Fibroblast of pulmonary artery (primary cell): ENCODE results near the gene CYP2F1.

ENCODE experiments used
- DNase-seq: peaks from one replicate; pipeline ENCODE4 v3.0.0-alpha.2; 2010; ENCODE audit warnings: low read depth
- H3K4me3 ChIP-seq: replicated peaks from 2 replicates; pipeline ENCODE4 v1.5.1; 2011; ENCODE audit warnings: low read depth, mild to moderate bottlenecking, control low read depth, low read length, moderate library complexity
- TF ChIP-seq, protein P1 (sequence below): IDR thresholded peaks from 2 replicates; pipeline ENCODE4 v1.5.1; 2011; ENCODE audit warnings: mild to moderate bottlenecking, control low read depth, low read length, inconsistent platforms; ENCODE audit errors: missing control alignments

The CYP2F1 gene

DNA sequence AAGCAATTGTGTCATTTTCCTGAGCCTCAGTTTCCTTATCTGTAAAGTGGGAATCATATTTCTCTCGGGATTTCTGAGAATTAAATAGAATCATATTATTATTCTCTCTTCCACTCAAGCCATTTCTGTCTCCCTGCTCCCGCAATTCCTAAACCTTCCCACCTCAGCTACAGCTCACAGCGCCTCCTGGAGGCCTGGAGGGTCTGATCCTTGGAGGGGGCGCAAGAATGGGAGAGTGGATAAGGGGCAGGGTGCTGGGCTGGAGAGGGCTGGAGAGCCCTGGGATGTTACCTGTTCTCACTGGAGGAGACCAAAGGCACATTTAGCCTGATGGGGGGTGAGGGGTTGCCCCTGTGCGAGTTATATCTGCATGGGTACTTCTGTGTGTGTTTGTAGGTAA is 47.7 kb downstream of the CYP2F1 start:
- TF ChIP-seq, protein P1, sequence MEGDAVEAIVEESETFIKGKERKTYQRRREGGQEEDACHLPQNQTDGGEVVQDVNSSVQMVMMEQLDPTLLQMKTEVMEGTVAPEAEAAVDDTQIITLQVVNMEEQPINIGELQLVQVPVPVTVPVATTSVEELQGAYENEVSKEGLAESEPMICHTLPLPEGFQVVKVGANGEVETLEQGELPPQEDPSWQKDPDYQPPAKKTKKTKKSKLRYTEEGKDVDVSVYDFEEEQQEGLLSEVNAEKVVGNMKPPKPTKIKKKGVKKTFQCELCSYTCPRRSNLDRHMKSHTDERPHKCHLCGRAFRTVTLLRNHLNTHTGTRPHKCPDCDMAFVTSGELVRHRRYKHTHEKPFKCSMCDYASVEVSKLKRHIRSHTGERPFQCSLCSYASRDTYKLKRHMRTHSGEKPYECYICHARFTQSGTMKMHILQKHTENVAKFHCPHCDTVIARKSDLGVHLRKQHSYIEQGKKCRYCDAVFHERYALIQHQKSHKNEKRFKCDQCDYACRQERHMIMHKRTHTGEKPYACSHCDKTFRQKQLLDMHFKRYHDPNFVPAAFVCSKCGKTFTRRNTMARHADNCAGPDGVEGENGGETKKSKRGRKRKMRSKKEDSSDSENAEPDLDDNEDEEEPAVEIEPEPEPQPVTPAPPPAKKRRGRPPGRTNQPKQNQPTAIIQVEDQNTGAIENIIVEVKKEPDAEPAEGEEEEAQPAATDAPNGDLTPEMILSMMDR = peak; percentile 4
- no peak for DNase-seq
- H3K4me3 ChIP-seq = no peak overlapping the region

DNA sequence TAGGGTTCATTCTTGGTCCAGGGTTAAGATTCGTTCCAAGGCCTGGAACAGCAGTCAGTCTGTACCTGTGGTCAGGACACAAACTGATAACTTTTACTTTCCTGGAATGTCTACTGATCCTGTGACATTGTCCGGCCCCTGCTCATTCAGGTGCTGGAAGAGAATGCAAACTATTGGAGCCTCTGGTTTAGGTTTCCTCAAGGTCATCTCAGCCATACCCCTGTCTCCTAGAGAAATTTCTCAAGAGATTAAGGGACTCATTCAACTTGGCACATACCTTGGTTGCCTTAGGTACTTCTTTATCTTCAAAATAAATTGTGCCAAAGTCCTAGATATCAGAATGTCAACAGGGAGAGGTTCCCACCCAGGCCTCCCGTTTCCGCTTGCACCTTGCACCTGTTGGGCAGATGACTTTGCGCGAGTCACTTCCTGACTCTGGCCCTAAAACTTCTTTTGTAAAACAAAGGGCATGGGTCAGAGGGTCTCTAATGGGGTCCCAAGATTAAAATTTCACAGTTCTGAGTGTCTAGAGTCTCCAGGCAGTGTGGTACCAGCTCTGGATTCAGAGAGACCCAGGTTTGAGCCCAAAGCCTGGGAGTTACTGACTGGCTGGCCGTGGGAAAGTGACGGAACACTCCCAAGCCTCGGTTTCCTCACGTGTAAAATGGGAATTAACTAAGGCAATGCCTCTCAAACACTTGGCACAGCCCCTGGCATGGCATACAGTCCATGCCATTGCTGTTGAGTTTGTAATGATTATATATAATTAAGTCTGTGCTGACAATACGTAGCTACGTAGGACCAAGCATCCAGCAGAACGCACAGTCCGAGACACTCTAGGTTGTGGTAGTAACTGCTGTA is 52.9 kb downstream of the CYP2F1 start:
- TF ChIP-seq, protein P1 = no peak
- no peak for DNase-seq

DNA sequence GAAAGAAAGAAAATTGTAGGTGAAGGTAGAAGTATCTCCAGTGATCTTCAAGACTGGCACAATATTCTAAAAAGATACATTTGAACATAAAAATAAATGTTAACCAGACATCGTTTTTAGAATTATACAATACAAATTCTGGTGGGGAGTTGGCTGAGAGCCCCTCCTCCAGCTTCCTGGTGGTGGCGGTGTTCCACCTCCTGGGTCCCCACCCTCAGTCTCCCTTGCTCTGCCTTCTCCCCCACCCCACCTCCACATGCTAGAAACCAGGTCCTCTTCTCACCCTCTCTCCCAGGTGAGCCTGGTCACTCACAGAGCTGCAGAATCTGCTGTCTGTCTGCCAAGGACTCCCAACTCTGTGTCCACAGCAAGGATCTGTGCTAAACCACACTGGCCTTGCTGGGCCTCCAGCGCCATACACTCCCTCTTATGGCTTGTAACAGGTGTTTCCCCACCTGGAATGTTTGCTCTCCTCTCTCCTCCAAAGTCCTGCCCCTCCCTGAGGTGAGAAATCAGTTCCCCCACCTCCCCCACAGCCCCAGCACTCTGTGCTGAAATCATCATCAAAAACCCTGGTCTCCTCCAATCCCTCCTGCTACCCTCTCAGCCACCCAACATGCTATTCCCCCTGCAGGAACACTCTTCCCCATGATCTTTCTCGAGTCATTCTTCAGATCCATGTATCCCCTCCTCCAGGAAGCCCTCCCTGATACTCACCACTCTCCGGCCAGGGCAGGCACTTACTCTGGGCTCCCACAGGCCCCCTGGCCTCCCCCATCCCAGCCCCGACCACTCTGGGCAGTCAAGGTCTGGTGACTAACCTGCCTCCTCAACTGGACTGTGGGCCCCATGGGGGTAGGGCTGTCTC is 58.3 kb downstream of the CYP2F1 start:
- no peak overlapping the region for H3K4me3 ChIP-seq
- TF ChIP-seq, protein P1 = no peak
- DNase-seq = no peak

More for the DNA sequence above, 52.9 kb downstream of the CYP2F1 start:
- H3K4me3 ChIP-seq = no peak overlapping the region

DNA sequence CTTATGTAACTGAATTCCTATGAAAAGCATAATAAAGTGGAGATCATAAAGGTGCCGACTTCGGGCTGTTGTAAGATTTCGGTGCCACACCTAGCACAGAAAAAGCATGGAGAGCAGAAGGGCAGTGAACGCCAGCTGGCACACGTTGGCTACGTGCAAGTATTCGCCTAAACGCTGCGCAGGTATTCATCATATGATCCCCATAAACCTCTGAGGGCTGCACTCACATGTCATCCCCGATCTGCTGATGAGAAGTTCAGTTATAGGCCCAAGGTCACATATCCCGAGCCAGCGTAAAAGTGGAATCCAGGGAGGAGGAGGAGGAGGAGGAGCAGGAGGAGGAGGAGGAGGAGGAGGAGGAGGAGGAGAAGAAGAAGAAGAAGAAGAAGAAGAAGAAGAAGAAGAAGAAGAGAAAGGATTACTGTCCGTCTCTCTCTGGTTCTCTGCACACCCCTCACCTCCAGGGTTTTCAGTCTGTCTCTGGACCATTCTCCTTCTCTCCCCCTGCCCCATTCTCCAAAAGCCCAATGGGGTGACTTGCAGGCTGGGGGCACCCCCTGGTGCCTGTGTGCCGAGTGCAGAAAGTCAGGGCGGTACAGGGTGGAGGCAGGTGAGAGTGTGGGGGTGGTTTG is 60.2 kb downstream of the CYP2F1 start:
- DNase-seq = no peak
- TF ChIP-seq, protein P1 = no peak
- H3K4me3 ChIP-seq = no peak overlapping the region

DNA sequence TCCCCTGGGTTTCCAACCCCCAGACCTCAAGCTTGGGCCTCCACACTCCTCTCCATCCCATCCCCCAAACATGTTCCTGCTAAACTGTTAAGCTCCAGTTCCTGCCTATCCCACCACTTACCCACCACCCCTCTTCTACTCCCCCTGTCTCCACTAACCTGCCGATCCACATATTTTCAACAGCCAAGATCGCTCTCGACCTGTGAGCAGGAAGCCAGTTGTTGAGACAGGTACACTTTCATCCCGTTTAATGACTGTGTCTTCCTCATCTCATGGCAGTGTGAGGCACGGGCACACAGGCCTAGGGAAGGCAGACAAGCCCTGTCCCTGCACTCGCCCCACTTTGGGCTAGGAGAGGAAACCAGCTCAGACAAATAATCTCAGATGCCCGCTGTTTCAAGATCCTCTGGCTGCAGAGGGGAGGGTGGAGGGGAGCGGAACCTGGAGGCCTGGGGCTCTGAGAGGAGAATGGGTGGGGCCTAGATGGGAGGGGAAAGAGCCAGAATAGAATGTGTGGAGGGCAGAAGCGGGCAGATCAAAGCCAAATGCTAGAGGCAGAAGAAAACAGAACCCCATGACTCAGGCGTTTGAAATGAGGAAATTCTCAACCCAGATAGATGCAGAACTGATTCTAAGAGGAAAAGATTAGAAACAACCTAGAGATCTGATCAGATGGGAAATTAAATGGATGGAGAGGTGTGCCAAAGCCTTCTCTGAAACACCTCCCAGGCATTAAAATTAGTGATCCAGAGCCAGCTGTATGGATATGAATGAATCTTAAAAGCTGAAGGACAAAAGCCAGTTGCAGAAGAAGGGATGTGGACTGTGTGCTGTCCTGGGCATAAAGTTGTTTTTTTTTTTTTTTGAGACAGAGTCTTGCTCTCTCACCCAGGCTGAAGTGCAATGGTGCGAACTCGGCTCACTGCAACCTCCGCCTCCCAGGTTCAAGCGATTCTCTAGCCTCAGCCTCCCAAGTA is 61.9 kb downstream of the CYP2F1 start:
- DNase-seq = peak; percentile 63
- H3K4me3 ChIP-seq = no peak overlapping the region
- TF ChIP-seq, protein P1 = no peak
